ENCODE results near the gene NSD2.

GRCh38 chr4:1989533-1990347, 118.5 kb downstream of the NSD2 start:
- no peak for TF ChIP-seq CTCF (IDR thresholded peaks at IDR 0.05; ENCODE audit: low read depth, low read length)
- TF ChIP-seq POLR2A (IDR thresholded peaks at IDR 0.05; ENCODE audit: extremely low read depth, insufficient read length): no peak
- TF ChIP-seq MYC (IDR thresholded peaks at IDR 0.05; ENCODE audit: low read depth, low read length): no peak
- TF ChIP-seq MAX (IDR thresholded peaks at IDR 0.05; ENCODE audit: low read depth, low read length): no peak
